Stimulated activated CD8-positive, alpha-beta memory T cell treated with anti-CD3 and anti-CD28 coated beads, Interleukin-7, amount 100 ng/mL, for 4 hours (primary cell): Measurements from ENCODE around the gene ARHGEF37.
A peak's percentile ranks its signal among the peaks of the same experiment; 100 is the strongest.
"Not testable (repeated sequence)": the region's sequence is repeated elsewhere in the genome, so short reads cannot be mapped to it uniquely, and the experiment has no call there.

ENCODE experiments used
- DNase-seq, 2 donors: peaks; one replicate each; pipeline ENCODE4 v3.0.0-alpha.2; 2020; ENCODE audit warnings: low read depth in 2 of 2

The ARHGEF37 gene

GRCh38 chr5:149581192-149581861 is at the start of gene ARHGEF37:
Gene ARHGEF37, plus strand, starts transcription at chr5:149581498. Its CDS starts 16,272 bp downstream, at chr5:149597770.
- peak in 1 of 2 donors; percentile 20 for DNase-seq

DNA sequence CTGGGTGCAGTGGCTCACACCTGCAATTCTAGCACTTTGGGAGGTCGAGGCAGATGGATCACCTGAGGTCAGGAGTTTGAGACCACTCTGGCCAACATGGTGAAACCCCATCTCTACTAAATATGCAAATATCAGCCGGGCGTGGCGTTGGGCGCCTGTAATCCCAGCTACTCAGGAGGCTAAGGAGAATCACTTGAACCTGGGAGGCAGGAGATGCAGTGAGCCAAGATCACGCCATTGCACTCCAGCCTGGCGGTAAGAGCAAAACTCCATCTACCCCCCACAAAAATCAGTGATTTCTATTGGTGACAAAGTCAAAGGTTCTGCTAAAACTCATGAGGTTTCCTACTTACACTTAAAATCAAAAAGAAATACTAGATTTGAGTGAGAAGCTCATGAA is 48.9 kb upstream of the ARHGEF37 start:
- no peak for DNase-seq

- not testable (repeated sequence) for DNase-seq
Measured at GRCh38 chr5:149535787-149536186, 45.5 kb upstream of the ARHGEF37 start.

DNA sequence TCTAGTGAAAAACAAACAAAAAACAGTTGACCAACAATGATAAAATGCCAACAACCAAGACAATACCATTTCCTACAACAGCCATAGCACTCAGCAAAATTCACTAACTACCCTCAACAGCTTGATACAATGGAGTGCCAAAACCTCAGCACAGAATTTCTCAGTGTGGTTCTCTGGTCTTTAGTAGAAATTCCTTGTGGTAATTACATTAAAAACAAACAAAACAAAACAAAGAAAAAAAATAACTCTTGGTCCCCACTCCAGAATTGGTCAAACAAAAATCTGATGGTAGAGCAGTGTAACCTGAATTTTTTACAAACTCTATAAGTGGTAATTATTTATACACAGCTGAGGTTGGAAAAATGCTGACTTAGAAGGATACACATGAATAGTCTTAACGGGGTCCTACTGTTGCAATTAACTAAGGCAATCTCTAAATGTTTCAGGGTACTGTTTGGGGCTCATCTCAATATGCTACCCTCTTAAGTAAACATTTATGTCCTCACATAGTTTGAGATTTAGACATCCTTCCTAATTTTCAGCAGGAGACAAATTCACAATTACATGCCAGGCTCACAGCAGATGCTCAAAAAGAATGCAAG is 43.8 kb upstream of the ARHGEF37 start:
- DNase-seq, result no peak

- DNase-seq, result no peak
Measured at GRCh38 chr5:149540089-149540488, 41.2 kb upstream of the ARHGEF37 start.

GRCh38 chr5:149541893-149542292 is 39.4 kb upstream of the ARHGEF37 start:
- DNase-seq, result no peak

DNA sequence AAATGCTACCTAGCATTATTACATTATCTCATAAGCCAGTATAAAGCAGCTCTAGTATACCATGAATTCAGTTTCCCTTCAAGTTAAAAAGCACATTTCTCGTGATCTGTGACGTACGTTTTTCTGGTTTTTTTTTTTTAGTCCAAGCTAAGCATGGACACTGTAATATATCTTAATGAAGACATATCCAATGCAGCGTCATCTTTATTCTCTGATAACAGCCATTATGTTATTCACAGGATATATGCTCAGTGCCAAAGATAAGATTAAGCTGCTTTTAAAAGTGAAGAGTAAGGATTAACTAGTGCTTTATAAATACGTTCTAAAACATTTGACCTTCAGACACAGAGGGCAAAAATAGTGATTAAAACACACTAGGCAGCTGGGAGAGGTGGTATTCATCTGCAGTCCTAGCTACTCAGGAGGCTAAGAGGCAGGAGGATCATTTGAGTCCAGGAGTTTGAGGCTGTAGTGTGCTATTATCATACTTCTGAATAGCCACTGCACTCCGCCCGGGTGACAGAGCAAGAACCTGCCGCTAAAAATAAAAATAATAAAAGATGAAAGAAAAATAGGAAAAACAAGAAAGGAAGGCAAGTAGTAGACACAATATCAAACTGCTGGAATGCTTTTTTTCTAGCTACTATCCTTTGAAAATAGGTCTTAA is 37.8 kb upstream of the ARHGEF37 start:
- no peak for DNase-seq

- DNase-seq, result no peak
Measured at GRCh38 chr5:149544028-149544420, 37.3 kb upstream of the ARHGEF37 start.

DNA sequence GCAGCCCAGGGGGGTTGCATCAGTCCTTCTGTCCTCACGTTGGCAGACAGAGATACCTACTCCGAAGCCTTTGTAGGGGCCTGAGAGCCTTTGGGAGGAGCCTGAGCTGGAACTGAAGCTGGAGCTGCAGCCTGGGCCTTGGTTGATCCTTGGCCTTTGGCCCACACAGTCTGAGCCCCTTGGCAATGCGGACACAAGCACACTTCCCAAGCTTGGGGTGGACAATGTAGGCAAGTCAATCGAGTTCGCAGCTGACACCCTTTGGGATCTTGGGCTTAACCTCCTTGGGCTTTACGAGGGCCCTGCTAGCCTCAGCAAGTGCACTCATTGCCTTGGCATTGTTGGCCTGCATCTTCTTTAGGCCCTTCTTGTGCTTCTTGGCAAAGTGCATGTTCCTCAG is 36.0 kb upstream of the ARHGEF37 start:
- DNase-seq, result no peak

DNA sequence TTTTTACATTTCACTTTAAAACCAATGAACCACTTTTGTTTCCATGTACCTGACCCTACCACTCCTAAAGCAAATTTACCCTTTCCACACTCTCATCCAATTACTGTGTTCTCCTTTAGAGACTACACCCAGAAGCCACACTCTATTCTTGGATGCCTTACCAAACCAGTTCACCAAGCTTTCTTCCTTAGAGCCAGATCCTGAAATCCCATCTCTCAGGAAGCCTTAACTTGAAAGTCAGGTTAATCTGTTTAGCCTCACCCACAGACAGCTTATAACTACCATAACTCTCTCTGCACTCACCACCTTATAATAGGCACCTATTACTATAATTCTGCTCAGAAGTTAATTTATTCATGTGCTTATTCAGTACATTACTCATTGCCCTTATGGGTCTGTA is 34.3 kb upstream of the ARHGEF37 start:
- no peak for DNase-seq

DNA sequence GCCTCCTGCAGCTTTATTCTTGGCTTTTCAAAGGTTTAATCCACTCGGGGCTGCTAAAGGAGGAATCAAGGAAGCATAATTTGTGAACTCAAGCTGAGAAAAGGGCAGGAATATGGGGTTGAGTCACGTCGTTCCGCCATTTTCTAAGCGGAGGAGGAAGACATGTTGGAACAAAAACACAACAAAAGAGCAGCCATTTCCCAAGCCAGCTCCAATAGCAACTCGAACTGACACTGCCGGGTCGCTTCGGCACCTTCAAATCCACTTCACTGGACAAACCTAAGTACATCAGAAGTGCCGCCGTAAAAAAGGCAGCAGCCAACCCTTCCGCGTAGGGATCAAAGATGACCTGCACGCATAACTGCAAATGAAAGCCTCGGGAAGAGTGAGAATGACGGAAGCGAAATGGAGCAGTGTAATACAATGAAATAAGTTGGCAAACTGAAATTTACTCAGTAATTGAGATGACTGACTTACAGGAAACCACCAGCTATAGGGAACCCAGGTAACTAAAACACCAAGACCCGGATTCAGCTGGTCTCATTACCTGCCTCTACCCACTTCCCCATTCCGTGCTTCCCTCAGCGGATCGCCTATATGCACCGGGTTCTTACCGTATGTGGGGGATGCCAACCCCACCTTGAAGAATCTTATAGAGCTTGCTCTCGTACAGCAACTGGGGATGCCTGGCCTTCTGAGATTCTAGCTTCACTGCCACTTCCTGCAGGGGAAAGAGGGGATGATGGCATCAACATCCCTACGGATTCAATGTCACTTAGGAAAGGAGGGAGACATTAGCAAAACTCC is 31.6 kb upstream of the ARHGEF37 start:
- DNase-seq, result no peak

DNA sequence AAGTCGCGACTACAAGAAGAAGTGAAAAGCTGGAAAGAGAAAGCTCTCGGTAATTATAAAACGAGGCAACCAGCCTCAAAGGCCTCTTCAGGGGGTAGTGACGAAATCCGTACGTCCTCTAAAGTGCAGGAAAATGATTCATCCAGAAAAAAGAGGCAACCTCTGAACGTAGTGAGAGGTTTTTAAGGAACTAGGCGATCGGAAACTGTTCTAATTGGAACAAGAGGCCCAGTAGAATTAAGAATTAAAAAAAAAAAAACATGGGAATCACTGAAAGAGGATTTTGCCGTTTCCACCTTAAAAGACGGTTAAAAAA is 31.1 kb upstream of the ARHGEF37 start:
- DNase-seq, result no peak

- DNase-seq, result no peak
Measured at GRCh38 chr5:149550594-149551226, 30.6 kb upstream of the ARHGEF37 start.

- peak; percentile 96 to 99 for DNase-seq
Measured at GRCh38 chr5:149551227-149552037, 29.9 kb upstream of the ARHGEF37 start, which contains the start of gene CSNK1A1. Gene CSNK1A1, minus strand, starts transcription at chr5:149551439. Its CDS starts 475 bp downstream, at chr5:149550964.

DNA sequence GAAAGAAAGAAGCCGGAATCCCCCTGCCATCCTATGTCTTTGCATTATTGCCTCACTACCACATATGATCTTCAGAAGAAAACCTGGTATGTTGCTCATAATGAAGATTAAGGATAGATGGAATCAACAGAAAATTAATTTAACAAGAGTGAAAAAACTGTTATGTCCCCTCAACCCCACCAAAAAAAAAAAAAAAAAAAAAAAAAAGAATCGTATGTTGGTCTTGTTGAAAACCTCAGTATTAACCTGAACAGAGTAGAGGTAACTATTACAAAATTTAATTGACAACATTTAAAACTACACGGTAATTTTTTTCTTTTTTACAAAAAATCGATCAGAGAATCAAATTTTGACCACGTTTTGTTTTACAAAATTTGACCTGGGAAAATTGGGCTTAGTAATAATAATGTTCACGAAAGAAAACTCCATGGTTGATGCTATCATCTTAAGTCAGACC is 29.2 kb upstream of the ARHGEF37 start:
- DNase-seq, result no peak

DNA sequence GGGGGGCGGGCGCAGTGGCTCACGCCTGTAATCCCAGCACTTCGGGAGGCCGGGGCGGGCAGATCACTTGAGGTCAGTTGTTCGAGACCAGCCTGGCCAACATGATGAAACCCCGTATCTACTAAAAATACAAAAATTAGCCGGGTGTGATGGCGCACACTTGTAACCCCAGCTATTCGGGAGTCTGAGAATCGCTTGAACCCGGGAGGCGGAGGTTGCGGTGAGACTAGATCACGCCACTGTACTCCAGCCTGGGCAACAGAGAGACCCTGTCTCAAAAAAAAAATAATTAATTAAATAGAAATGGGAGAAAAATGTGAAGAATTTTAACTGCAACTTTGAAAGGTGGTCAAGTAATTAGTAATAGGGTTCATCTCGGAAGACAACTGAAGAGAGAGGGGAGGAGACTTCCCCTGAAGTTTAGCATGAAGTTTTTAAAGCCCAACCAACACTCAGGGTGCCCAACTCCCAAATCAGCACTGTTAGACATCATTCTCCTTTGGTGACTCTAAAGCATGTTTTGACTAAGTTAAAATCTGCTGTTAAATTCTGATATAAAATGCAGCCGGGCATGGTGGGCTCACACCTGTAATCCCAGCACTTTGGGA is 28.6 kb upstream of the ARHGEF37 start:
- no peak for DNase-seq

DNA sequence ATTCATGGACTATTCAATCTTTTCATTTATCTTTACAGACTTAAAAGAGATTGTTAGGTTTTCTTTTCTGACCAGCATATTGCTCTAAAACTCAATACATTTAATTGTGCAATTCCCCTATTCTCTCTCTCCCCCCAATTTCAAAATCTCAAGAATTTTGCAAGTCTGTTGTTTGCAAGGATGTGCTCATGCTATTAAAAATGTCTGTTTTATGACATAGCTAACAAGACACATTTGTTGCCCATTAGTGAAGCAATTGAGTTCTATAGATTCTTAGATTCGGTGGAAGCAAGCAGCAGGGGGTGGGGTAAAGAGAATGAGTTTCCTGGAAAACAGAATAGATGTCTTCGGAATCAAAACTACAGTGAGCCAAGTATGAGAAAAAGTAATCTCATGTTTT is 21.6 kb upstream of the ARHGEF37 start:
- DNase-seq, result no peak

DNA sequence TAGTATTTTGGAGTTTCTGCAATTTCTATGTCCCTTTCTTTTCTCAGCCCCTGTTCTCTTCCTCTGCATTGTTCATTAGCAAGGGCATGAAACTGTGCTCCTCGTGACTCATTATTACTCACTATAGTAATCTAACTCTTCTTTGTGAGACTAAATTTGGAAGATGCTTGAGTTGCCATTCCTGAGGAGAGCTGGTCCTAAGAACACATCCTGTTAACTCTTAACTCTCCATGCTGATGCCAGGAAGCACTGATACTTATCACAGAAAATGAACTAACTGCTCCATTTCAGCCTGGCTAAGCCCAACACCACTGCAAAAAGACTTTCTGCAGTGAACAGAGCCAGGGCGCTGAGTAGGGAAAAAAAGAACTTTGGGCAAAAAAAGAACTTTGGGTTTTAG is 19.4 kb upstream of the ARHGEF37 start:
- no peak for DNase-seq

DNA sequence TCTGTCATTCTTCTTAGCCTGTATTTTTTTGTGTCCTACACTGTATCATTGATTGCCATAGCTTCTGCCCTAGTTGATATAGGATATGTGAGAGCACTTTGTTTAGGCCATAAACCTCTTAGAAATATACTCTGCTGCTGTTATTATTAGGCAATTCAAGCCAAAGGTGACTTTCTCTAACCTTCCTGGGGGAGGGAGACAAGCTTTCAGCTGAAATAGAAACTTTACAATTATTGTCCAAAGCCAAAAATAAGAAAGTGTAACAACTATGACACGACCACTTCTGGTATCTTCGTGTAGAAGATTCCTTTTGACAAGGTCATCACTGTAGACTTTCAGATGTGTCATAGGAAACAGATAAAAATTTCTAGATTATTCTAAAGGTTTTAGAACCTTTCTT is 17.8 kb upstream of the ARHGEF37 start:
- no peak for DNase-seq

DNA sequence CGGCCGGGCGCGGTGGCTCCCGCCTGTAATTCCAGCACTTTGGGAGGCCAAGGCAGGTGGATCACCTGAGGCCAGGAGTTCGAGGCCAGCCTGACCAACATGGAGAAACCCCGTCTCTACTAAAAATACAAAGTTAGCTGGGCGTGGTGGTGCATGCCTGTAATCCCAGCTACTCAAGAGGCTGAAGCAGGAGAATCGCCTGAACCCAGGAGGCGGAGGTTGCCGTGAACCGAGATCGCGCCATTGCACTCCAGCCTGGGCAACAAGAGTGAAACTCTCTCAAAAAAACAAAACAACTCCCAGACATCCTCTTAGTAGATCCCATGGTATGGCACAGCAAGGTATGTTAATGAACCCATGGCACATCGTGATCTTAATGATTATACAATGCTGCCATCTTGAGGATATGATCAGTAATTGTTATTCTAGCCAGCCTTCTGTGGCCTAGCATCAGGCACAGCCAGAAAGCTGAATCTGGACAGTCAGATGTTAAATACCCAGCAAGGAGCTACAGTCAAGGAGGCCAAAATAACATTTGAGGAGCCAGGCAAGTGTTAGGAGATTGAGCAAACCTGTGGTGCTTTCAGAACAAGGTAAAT is 16.7 kb upstream of the ARHGEF37 start:
- DNase-seq, result not testable (repeated sequence)
